ENCODE measurements around the gene CDYL. TPM values are rescaled to one million over a fixed set of nuclear protein-coding genes. Genes with fewer than 3 reads are reported as not detected.

Gene CDYL
- total RNA-seq, 1 donor from 2014 or later: 53.5 TPM

GRCh38 chr6:4902363-4902762 is 126.2 kb downstream of the CDYL start:
- H3K79me2 ChIP-seq (ENCODE audit: low read depth): peaks cover 74% of the 10 kb centered on the region
- no peak overlapping the region for H3K4me3 ChIP-seq
- H3F3A ChIP-seq (ENCODE audit: low read depth): peaks cover 4% of the 10 kb centered on the region
- Mint-ChIP-seq H3K9me3 (peaks cover 7% of the 10 kb centered on the region), H3K4me3 (no peak overlapping the region), H3K36me3 (peaks cover 36% of the 10 kb centered on the region), H3K27ac (no peak overlapping the region), H3K4me1 (peaks cover 12% of the 10 kb centered on the region), H3K27me3 (ENCODE audit: insufficient read depth, low read depth) (peaks cover 2% of the 10 kb centered on the region)
- H3K36me3 ChIP-seq: peaks cover 8% of the 10 kb centered on the region
- H2AFZ ChIP-seq (replicated peaks): no peak overlapping the region
- no peak for DNase-seq (ENCODE audit: low spot score)
- no peaks in the 10 kb centered on the region for H3K9me3 ChIP-seq (ENCODE audit: low read depth)
- peaks cover 36% of the 10 kb centered on the region for H4K20me1 ChIP-seq (ENCODE audit: low read depth)
- no peak overlapping the region for H3K27ac ChIP-seq
- H3K4me2 ChIP-seq: no peak overlapping the region
- H3K9ac ChIP-seq: no peak overlapping the region
- TF ChIP-seq CTCF (IDR thresholded peaks at IDR 0.05): no peak
- H3K27me3 ChIP-seq: no peaks in the 10 kb centered on the region
- peaks cover 16% of the 10 kb centered on the region for H3K4me1 ChIP-seq

GRCh38 chr6:4903121-4903520 is 126.9 kb downstream of the CDYL start:
- Mint-ChIP-seq H3K4me3 (no peak overlapping the region), H3K36me3 (peaks cover 35% of the 10 kb centered on the region), H3K27ac (no peak overlapping the region), H3K27me3 (ENCODE audit: insufficient read depth, low read depth) (peaks cover 2% of the 10 kb centered on the region), H3K9me3 (peaks cover 7% of the 10 kb centered on the region), H3K4me1 (peaks cover 12% of the 10 kb centered on the region)
- no peaks in the 10 kb centered on the region for H3K27me3 ChIP-seq
- H3K9ac ChIP-seq: no peak overlapping the region
- H3K4me2 ChIP-seq: no peak overlapping the region
- H3K4me1 ChIP-seq: peaks cover 16% of the 10 kb centered on the region
- no peak overlapping the region for H2AFZ ChIP-seq (replicated peaks)
- H3F3A ChIP-seq (ENCODE audit: low read depth): peaks cover 4% of the 10 kb centered on the region
- DNase-seq (ENCODE audit: low spot score): no peak
- TF ChIP-seq CTCF (IDR thresholded peaks at IDR 0.05) (no peak), EZH2 (IDR thresholded peaks at IDR 0.05) (no peak), EZH2phosphoT487 (IDR thresholded peaks at IDR 0.05) (no peak)
- no peaks in the 10 kb centered on the region for H3K9me3 ChIP-seq (ENCODE audit: low read depth)
- peaks cover 79% of the 10 kb centered on the region for H3K79me2 ChIP-seq (ENCODE audit: low read depth)
- no peak overlapping the region for H3K27ac ChIP-seq
- H4K20me1 ChIP-seq (ENCODE audit: low read depth): peaks cover 39% of the 10 kb centered on the region
- H3K36me3 ChIP-seq: peaks cover 8% of the 10 kb centered on the region
- no peak overlapping the region for H3K4me3 ChIP-seq

GRCh38 chr6:4903751-4904370 is 127.7 kb downstream of the CDYL start:
- H3K4me3 ChIP-seq: no peak overlapping the region
- H3K9ac ChIP-seq: no peak overlapping the region
- no peak overlapping the region for H3K27ac Mint-ChIP-seq
- H3K27me3 ChIP-seq: no peaks in the 10 kb centered on the region
- H3K9me3 ChIP-seq (ENCODE audit: low read depth): no peaks in the 10 kb centered on the region
- no peak overlapping the region for H3K27ac ChIP-seq
- TF ChIP-seq EZH2phosphoT487 (IDR thresholded peaks at IDR 0.05): no peak
- TF ChIP-seq CTCF (IDR thresholded peaks at IDR 0.05): no peak
- no peak for TF ChIP-seq EZH2 (IDR thresholded peaks at IDR 0.05)
- H3K36me3 ChIP-seq: peaks cover 8% of the 10 kb centered on the region
- H4K20me1 ChIP-seq (ENCODE audit: low read depth): peaks cover 40% of the 10 kb centered on the region
- peaks cover 7% of the 10 kb centered on the region for H3K9me3 Mint-ChIP-seq
- H3F3A ChIP-seq (ENCODE audit: low read depth): peaks cover 4% of the 10 kb centered on the region
- peaks cover 82% of the 10 kb centered on the region for H3K79me2 ChIP-seq (ENCODE audit: low read depth)
- peaks cover 34% of the 10 kb centered on the region for H3K36me3 Mint-ChIP-seq
- H3K4me1 ChIP-seq: peaks cover 16% of the 10 kb centered on the region
- DNase-seq (ENCODE audit: low spot score): peak; percentile 7
- H3K4me1 Mint-ChIP-seq: peaks cover 17% of the 10 kb centered on the region
- H3K27me3 Mint-ChIP-seq (ENCODE audit: insufficient read depth, low read depth): peaks cover 2% of the 10 kb centered on the region
- H3K4me2 ChIP-seq: no peak overlapping the region
- H3K4me3 Mint-ChIP-seq: no peak overlapping the region
- H2AFZ ChIP-seq (replicated peaks): no peak overlapping the region

Data from neural progenitor cell (in vitro differentiated cells).